ENCODE measurements around the gene ECHDC1.
A peak's percentile ranks its signal among the peaks of the same experiment; 100 is the strongest.
"Not testable (repeated sequence)": the region's sequence is repeated elsewhere in the genome, so short reads cannot be mapped to it uniquely, and the experiment has no call there.

ECHDC1 gene, protein sequence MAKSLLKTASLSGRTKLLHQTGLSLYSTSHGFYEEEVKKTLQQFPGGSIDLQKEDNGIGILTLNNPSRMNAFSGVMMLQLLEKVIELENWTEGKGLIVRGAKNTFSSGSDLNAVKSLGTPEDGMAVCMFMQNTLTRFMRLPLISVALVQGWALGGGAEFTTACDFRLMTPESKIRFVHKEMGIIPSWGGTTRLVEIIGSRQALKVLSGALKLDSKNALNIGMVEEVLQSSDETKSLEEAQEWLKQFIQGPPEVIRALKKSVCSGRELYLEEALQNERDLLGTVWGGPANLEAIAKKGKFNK

DNA sequence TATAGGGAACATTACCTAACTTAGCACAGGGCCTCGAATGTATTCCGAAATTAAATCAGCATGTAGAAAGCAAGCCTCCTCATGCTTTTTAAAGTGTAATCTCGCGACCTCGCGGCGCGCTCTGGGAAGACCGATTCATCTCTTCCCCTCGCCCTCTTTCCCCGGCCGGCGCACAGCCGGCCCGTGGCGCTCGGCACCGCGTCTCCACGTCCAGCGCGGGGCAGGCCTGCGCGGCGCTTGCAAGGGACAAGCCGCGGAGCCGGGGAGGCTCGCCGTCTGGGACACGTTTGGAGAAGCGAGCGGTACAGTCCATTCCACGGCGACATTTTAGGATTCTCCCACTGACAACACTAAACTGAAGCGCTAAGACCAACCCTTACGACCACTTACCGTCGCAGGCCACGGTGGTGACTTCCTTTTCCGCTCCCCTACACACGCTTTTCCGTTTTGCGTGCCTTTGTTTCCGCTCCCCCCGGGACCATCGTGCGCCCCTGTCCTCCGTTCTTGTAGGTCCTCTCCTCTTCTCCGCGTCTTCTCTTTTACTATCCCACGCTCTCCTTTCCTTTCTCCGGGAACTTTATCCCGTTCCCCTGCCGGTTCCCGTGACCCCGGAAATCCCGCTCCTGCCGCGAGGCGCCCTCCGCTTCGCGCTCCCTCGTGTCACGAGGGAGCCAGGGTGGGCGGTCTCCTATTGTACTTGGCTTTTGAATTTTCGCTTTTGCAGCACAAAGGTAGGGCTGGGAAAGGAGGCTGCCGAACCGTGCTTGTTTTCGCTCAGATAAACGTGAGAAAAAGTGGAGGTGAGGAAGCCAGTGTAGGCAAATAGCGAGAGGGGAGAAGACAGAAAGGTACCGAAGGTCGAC is at the start of gene ECHDC1:
Gene ECHDC1 (minus strand): TSS at position 664 of the 863 bp plus-strand sequence. CDS start 12,581 bp downstream, outside the sequence.
- peak; percentile 94 for DNase-seq

DNA sequence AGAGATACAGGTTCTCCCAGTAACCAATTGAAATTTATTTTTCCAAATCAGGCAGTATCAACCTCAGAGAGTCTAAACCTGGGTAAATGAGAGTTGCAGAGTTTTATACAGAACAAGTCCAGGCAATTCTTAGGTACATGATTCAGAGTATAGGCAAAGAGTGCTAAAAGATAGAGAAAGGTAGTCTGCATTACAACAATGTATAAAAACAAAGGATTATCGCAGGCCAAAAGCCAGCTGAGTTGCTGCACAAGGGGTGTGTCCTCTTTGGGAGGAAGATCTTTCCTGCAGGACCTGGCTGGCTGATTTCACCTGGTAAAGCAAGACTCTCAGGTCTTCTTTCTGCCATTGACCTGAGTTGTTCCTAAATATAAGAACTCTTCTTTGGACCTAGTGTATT is 48.9 kb upstream of the ECHDC1 start:
- no peak for DNase-seq

DNA sequence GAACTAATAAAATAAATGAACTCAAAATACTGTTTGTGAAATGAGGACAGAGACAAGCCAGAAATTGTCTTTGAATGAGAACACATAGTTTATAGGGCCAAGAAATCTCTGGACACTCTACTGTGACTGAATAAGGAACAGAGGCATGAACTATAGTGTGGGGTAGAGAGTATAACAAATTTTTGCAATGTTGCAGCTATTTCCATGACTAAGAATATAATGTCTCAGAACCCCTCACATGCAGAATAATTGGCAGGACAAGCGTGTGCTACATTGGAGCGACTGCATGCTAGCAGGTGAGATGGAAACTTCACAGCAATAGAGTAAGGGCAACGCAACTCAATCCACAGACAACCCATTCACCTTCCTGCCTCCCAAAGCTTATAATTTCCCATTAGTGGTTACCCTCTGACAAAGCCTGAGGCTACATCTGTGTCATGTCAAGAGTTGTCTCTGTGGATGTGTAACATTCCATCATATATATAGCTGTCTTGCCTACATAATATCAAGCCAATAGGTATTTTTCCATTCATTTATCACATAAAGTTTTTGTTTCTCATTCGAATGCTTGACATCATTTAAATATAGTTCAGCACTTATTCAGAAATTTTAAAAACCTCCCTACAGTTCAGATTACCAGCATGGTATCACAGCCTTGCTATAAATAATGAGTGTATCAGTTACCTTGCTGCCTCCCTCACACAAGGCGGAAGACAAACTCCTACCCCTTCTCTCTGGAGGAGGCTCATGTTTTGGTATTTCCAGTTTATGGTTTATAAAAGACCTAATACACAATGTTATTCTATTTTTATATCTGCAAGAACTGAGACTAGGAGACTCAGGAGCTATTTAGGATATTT is 47.9 kb upstream of the ECHDC1 start:
- DNase-seq = no peak

DNA sequence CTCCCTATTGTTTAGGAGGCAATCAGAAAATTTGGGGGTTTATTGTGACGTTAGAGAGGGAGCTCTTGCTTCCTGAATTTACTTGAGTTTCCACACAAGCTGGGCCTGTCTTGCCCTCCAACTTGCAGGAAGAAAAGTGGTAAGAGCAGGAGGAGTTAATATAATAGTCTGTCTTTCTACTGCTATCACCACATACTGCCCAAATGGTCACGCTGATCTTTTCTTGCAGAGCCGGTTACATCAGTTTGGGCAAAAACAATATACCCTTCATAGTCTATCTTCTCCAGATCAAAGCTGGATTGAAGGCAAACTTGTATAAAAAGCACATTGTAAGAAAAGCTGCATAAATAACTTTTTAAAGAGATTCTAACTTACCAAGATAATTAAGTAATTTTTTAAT is 46.3 kb upstream of the ECHDC1 start:
- DNase-seq = no peak

DNA sequence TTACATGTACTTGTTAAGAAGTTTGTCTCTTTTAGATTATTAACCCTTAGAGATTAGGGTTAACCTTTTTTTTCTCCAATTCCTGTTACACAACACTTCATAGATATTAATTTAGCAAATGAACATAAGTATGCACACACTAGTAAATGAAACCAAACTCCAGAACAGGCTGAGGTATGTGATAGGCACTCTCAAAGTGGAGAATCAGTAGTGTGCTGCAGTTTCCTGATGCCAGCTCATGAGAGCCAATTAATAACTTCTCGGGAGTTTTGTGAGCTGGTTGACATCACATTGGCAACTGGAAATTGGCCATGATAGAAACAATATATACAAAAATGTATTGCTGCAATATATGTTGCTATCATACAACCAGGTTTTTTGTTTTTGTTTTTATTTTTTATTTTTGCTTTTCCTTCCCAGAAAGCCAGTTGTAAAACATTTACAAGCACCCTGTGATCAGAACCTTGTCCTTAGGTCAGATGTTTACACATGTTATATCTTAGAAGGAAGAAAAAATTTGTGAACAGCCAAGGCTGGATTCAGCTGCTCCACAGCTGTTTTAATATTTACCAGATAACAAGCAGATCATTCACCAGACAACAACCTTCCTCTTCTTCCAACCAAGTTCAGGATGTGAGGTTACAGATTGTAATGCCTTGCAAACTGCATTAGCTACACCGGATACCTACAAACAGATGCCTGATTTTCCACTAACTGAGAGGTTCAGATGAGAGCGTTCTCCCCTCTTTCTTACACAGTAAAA is 42.4 kb upstream of the ECHDC1 start:
- no peak for DNase-seq

DNA sequence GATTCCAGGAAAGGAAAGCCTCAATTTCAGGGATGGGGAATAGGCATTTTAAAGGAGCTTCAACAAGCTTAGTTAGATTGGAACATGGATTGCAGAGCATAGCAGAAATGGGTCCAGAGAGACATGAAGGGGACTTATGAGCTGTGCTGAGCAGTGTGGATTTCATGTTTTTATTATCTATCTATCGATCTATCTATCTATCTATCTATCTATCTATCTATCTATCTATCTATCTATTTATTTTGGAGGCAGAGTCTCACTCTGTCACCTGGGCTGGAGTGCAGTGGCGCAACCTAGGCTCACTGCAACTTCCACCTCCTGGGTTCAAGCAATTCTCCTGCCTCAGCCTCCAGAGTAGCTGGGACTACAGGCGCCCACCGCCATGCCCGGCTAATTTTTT is 41.4 kb upstream of the ECHDC1 start:
- DNase-seq = not testable (repeated sequence)

DNA sequence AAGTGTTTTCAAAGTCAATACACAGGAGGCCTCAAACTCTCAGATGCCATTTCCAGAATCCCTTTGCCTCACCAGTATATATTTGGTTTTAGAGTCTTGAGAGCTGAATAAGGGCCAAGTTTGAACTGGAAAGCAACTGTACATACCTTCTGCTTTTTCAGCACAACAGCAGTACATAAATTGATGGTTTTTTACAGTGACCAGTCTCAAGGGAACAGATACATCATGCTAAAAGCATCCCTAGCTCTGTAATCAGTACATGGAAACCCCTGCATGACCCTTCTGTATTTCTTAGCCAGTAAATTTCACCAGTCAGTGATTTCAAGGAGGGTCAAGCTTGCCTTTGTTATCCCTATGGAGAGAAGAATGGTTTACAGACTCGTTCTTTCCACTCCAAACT is 40.6 kb upstream of the ECHDC1 start:
- no peak for DNase-seq

DNA sequence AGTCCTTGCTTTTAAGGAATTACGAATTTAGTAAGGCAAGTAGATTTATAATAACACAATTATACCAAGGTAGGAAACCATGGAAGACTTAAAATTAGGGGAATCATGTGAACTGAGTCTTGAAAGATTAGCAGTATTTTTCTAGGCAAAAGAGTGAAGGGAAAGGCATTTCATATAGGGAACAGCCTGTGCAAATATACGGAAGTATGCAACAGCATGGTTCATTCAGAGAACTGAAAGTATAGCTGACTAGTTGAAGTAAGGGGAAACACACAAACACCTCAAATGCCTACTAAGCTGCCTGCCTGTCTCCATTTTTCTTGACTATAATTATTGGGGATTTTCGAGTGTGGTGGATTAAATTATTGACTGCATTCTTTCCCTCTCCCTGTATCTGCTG is 39.0 kb upstream of the ECHDC1 start:
- no peak for DNase-seq

DNA sequence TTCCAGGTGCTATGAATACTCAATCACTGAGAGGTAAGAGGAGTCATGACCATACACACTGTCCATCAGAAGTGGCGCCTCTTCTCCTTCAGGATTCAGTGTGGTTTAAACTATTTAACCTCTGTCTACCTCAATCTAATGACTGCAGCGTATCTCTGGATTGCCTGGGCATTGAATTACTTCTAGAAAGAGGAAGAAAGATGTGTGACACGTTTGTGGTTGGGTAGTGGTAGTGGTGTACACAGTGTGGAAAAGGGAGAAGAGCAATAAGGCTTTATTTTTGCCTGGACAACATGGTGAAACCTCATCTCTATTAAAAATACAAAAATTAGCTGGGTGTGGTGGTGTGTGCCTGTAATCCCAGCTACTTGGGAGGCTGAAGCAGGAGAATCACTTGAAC is 38.0 kb upstream of the ECHDC1 start:
- peak; percentile 62 for DNase-seq

DNA sequence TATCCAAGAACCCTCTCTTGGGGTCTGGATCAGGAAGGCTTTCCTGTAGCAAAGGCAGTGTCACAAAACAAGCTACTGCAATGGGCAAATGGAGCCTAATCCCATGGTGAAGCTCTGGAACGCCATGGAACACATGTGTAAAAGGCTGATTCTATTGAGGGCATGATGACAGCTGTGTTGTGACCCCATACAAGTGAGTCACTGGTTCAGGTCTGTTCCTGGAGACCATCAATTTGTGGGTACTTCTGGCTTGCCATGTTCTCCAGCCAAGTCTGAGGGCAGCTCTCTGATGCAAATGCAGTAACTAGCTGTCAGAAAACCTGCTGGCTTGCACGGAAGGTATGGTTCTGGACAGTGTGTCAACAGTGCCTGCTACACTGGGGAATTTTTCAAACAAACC is 33.3 kb upstream of the ECHDC1 start:
- no peak for DNase-seq

DNA sequence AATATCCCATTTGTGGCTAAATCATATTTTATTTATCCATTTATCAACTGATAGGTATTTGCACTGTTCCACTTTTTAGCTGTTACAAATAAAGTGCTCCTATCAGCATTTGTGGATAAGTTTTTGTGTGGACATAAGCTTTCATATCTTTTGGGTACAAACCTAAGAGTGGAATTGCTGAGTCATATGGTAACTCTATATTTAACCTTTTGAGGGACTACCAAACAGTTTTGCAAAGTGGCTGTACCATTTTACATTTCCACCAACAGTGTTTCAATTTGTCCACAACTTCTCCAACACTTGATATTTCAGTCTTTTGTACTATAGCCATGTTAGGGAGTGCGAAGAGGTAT is 23.6 kb upstream of the ECHDC1 start:
- DNase-seq = peak; percentile 20

DNA sequence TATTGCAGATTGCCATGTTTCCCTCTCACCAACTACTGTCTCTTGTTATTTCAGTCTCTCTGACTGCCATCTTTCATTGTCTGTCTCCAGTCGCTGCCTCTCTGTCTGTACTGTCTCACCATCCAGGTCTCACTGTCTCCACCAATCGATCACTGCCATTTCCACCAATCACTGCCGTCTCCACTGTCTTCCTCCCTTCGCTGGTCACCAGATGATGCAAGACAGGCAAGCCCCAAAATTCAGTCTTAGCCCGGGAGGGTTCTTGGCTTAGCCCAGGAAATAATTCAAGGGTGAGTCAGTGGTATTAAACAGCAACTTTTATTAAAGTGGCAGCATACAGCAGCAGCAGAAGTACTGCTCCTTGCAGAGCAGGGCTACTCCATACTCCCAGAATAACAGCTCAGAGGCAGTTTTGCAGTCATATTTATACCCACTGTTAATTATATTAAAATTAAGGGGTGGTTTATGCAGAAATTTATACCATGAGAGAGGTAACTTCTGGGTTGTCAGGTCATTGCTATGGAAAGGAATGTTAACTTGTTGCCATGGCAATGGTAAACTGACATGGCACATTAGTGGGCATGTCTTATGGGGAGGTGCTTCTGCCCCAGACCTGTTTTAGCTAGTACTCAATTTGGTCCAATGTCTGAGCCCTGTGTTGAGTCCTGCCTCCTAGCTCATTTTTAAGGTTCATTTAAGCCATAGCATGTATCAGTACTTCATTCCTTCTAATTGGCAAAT is 23.0 kb upstream of the ECHDC1 start:
- no peak for DNase-seq

DNA sequence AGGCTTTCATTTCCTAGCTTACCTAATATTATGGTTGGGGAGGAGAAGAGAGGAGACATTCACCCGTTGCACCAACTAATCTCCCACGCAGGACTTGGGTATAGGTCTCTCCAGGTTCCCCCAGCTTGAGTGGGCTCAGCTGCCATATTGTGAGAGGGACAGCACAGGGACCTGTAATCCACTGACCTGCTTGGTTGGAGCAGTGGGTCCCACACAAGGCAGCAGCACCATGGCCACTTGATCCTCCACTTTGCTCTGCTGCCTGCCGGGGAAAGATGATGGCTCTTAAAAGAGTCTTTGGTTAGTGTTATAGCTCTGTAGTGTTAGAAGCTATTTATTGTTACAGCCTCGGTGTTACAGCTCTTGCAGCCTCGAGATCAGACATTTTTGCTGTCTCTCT is 22.5 kb upstream of the ECHDC1 start:
- DNase-seq = no peak

DNA sequence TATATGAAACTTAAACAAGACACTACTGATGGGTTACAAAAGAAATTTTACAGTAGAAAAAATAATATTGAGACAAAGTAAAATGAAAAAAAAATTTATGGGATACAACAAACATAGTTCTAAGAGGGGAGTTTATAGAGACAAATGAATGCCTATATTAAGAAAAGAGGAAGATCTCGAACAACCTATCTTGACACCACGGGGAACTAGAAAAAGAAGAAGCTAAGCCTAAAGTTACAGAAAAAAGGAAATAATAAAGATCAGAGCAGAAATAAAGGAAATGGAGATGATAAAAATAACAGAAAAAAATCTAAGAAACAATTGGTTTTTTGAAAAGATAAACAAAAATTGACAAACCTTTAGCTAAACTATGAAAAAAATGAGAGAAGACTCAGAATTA is 9.1 kb upstream of the ECHDC1 start:
- DNase-seq = peak; percentile 58

DNA sequence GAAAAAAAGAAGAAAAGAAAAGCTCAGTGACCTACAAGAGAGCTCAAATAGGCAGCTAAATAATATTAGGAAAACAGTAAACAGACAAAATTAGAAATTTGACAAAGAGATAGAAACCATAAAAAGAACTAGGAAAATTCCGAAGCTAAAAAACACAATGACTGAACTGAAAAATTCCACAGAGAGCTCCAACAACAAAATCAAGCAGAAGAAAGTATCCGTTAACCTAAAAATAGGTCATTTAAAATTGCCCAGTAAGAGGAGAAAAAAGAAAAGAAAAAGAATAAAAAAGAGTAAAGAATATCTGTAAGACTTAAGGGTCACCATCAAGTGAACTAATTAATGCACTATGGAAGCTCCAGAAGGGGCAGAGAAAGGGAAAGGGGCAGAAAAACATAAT is 6.6 kb upstream of the ECHDC1 start:
- DNase-seq = no peak

DNA sequence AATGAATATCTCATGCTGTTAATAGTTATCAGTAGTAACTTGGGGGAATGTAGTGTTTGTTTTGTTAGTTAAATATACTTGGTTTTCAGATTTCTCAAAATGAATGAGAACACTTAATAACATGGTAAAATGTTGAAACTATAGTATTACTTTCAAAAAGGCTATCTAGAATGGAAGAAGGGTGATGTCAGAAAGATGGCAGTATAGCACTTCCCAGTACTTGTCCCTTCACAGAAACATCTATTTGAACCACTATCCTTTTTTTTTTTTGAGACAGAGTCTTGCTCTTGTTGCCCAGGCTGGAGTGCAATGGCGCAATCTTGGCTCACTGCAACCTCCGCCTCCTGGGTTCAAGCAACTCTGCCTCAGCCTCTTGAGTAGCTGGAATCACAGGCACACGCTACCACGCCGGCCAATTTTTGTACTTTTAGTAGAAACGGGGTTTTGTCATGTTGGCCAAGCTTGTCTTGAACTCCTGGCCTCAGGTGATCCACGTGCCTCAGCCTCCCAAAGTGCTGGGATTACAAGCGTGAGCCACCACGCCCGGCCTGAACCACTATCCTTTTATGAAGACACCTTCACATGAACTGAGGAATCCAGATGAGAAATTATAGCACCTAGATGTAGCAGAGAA is 4.7 kb upstream of the ECHDC1 start:
- DNase-seq = no peak

DNA sequence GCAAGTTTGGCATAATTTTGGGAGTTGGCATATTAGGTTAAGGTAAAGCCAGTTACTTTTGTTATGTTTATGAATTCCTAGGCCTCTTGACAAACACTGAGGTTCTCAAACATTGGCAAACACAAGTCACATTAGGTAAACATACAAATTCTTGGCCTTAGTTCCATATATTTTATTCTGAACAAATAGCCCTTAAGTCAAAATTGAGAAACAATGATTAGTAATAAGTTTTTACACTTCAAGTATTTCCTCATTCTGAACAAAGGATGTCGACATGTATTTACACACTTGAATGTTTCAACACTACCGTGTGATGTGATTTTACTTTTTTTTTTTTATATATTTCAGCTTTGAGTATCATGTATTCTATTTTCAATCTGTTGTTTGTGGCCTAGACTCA is 3.8 kb upstream of the ECHDC1 start:
- DNase-seq = peak; percentile 25

DNA sequence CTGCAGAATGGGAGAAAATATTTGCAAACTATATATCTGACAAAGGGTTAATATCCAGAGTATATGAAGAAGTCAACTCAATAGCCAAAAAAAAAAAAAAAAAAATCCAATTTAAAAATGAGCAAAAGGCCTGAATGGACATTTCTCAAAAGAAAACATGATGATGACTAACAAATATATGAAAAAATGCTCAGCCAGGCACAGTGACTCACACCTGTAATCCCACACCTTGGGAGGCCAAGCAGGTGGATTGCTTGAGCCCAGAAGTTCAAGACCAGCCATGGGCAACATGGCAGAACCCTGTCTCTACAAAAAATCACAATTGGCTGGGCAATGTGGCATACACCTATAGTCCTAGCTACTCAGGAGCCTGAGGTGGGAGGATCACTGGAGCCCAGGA is 2.1 kb upstream of the ECHDC1 start:
- DNase-seq = no peak

DNA sequence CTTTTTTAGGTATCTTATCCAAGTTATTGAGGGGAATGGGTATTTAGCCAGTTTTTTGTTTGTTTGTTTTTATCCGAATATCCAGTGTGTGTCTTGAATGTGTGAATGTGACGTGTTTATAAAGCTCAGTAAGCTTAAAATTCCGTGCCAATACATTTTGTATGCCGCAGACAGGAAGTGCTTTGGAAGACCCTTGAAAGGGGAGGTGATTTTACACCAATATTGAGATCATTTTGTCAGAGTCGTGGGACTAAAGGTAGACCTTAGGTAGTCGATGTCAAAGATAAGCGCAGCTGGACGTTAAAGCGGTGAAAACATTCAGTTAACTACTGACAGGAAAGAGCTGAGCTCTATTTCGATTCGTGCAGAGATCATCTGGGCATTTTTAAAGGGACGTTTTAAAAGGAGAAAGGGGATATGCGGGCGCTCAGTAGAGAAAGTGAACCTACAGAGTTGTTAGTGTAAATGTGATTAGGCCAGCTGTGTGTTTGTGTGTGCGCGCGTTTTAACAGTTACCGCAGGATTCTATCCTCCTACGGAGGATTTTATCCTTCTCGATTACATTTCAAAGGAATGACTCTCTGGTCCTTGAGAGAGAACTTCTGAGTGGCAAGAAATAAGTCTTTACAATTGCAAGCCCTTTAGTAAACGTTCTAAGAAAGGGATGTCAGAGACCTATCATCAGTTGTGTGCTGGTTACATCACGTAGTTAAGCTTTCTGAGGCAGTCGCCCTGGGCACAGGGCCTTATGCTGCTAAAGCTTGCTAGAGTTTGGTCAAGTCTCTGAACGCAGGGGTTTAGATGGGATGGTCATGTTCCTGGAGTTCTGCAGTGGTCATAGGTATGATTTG is 625 bp upstream of the ECHDC1 start:
- peak; percentile 51 for DNase-seq

DNA sequence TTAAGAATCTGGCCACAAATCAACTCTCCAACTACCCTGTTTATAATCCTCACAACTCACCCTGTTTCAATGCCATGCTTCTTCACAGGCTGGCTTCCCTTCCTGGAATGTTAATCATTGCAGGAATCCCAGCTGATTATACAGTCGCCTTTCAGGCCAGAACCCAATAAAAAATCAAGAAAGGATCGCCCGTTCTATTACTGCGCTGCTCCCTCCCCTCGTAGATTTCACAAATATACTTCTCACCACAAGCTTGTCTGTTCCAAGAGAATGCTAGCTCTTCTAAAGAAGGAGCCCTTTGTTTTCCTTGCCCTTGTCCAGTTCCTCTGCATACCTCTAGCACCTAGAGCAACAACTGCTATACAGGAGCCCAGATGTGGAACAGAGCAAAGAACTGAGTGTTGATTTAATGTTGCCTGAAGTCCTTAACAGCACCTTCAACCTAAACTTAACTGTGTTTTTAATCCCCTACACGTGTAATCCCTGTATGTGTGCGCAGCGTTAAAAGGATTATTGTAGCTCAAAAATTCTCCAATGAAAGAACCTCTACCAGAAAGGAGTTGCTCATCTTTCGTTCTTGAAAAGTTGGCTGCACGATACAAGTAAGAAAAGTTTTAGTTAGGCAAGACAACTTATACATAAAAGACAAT is 988 bp downstream of the ECHDC1 start:
- no peak for DNase-seq

All from hematopoietic multipotent progenitor cell treated with erythropoietin and hydrocortisone succinate and interleukin-3 and kit ligand, for 4 days (in vitro differentiated cells).